GM21825 (cell line): ENCODE measurements around the gene RNU1-1.
"Not testable (repeated sequence)": the region's sequence is repeated elsewhere in the genome, so short reads cannot be mapped to it uniquely, and the experiment has no call there.

Experiments used
- ATAC-seq: cut with Tn5 transposase; IDR thresholded peaks from one replicate; pipeline ENCODE4 v1.9.1; 2021; ENCODE audit warnings: mild to moderate bottlenecking, moderate library complexity; ENCODE audit not compliant: unreplicated experiment

The RNU1-1 gene

DNA sequence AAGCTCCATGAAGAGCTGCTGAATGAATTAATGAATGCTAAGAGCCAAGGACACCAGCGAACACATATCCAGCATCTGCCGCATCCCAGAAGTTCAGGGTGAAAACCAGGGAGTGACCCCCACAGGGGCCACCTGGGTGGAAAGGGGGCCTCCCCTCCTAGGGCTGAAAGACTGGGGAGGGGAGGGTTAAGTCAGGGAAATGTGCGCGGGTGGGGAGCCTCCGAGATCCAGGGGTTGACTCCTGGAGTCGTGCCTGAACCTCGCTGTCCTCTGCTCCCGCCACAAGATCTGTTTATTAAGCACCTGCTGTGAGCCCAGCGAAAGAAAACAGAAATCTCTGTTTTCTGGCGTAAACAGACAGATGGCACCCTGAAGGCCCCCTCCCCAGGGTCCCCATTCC is 16.0 kb downstream of the RNU1-1 start:
- ATAC-seq = not testable (repeated sequence)

DNA sequence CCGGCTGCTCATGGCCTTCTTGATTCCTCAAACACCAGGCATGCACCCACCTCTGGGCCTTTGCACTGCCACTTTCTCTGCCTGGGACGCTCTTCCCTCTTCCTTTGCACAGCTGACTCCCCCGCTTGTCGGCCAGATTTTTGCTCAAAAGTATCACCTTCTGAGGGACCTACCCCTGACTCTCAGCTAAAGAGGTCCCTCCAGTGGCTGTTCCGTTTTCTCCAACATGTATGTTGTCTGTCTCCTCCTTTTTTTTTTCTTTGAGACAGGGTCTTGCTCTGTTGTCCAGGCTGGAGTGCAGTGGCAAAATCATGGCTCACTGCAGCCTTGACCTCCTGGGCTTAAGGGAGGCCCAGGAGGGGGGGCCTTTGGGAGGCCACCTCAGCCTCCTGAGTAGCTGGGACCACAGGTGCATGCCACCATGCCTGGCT is 16.6 kb downstream of the RNU1-1 start:
- not testable (repeated sequence) for ATAC-seq

DNA sequence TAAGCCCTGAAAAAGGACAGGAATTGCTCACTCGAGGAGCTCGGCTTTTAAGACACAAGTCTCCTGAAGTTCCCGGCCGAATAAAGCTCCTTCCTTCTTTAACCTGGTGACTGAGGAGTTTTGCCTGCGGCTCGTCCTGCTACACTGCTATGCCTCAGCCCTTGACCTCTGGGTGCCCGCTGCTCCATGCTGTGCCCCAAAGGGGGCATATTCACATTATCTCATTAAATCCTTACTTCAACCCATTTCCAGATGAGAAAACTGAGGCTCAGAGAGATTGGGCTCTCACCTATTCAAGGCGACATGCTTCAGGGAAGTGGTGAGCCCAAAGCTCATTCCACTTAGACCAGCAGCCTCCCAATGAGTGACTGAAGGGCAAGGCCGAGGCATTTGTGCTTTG is 20.4 kb downstream of the RNU1-1 start:
- not testable (repeated sequence) for ATAC-seq

DNA sequence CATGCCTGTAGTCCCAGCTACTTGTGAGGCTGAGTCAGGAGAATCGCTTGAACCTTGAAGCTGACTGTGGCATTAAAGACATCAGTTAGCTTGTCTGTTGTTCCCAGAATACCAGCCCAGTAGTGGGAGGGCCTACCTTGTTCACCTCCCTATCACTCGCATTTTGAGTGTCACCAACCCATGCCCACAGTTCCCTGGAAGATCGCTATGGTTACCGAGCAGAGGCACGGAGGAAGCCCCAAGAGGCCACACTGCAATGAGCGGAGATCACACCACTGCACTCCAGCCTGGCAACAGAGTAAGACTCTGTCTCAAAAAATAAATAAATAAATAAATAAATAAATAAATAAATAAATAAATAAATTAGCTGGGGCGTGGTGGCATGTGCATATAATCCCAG is 21.1 kb downstream of the RNU1-1 start:
- not testable (repeated sequence) for ATAC-seq

DNA sequence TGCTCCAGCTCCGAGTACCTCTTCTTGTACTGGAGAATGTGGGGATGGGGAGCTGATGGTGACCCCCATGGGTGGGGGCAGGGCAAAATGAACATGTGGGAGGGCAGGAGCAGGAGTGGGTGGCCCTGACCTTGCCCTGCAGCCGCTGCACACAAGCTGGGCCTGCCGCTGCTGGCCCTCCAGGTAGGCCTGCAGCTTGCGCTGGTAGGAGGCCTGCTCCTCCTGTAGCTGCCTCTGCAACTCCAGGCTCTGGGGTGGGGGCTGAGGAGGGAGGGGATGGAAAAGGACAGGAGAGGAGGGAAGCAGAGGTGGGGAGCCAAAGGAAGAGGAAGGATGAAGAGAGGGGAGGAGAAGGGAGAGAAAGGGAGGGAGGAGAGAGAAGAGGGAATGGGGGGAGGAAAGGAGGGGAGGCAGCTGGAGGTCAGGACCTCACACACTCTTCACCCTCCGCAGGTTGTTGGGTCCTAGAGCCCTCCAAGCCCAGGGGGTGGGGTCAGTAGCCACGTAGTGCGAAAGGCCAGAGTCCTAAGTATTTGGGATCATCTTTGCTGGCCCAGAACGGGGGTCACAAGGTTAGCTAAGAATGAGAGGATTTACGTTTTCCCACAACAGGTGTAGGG is 22.9 kb downstream of the RNU1-1 start:
- ATAC-seq = no peak

DNA sequence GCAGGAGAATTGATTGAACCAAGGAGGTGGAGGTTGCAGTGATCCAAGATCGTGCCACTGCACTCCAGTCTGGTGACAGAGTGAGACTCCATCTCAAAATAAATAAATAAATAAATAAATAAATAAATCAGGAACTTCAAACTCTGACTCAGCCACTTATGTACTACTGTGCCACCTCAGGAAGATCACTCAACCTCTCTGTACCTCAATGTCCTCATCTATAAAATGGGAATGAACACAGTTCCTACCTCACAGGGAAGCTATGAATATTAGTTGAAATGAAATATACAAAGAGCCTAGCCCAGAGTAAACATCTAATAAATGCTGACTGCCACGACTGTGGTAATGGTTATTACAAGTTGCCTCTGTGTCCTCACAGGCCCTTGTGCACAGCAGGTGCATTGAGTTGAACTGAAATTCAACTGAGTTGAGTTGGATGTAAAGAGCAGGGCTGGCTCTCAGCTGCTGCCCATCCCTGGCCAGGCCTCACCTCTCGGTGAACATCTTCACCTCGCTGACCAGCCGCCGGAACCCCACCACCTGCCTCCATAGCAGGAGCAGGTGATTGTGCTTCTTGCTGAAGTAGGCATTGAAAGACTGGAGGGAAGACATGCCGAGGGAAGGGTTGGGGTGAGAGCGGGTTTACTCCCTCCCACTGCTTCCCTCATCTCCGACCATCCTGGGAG is 24.7 kb downstream of the RNU1-1 start:
- not testable (repeated sequence) for ATAC-seq

DNA sequence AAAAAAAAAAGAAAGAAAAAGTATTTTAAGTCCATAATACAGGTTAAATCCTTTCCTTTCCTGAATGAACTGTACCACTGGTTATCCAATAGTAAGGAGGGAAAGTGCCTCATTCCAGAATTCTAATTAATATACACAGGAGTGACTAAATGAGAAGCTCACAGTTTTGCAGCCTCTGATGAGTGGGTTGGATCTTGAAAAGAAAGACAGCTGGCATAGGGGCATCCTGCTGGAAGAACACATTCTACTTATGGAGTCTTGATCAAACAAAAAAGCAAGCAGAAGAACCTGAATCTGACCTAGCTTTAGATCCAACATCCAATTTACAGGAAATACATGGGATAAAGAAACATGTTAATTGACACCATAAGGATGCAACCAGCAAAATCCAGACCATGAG is 27.1 kb downstream of the RNU1-1 start:
- ATAC-seq = not testable (repeated sequence)

DNA sequence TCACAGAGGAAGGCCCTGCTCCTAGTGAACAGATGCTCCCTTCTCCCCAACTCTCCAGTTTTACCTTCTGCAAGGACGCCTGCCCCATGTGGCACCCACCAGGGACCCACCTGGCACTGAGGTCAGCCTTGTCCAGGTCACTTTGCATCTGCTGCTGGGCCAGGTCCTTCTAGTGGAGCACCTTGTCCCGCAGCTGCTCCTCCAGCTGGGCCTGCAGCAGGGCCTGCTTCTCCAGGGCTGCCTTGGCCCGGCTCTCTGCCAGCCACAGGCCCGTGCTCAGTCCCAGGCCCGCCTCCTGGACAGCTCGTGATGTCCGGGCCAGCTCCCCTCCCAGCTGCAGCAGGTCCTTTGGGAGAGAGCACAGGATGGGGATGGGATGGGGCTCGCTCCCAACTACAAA is 27.8 kb downstream of the RNU1-1 start:
- ATAC-seq = not testable (repeated sequence)

DNA sequence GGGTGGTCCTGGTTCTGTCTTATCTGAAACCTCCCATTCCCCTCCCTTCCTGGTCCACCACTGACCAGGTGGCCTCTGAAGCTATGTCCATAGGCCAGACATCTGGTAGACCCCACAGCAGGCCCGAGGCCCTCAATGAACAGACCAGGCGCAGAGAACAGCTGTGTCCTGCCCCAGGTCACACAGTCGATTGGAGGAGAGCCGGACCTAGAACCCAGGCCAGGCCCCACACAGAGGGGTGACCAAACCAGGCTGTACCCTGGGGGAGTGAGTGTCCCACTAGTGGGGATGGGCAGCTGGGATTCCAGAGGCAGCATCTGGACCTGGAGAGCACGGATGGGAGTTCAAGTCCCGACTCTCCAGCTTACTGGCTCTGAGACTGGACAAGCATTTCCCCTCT is 29.2 kb downstream of the RNU1-1 start:
- no peak for ATAC-seq

DNA sequence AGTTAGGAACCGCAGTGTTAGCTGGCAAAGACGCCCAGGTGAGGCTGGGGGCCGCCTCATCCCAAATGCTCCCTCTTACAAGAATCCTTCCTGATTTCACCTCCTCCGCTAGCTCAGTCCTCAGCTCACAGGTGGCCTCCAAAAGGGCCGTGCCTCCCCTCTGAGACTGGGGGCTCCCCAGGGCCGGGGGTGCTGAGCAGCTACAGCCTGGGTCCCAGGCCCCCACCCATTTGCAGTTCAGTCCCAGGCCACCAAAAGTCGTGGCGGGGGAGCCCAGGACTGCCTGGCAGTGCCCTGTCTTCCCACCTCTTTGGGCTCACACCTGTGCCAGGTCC is 29.6 kb downstream of the RNU1-1 start:
- ATAC-seq = no peak

DNA sequence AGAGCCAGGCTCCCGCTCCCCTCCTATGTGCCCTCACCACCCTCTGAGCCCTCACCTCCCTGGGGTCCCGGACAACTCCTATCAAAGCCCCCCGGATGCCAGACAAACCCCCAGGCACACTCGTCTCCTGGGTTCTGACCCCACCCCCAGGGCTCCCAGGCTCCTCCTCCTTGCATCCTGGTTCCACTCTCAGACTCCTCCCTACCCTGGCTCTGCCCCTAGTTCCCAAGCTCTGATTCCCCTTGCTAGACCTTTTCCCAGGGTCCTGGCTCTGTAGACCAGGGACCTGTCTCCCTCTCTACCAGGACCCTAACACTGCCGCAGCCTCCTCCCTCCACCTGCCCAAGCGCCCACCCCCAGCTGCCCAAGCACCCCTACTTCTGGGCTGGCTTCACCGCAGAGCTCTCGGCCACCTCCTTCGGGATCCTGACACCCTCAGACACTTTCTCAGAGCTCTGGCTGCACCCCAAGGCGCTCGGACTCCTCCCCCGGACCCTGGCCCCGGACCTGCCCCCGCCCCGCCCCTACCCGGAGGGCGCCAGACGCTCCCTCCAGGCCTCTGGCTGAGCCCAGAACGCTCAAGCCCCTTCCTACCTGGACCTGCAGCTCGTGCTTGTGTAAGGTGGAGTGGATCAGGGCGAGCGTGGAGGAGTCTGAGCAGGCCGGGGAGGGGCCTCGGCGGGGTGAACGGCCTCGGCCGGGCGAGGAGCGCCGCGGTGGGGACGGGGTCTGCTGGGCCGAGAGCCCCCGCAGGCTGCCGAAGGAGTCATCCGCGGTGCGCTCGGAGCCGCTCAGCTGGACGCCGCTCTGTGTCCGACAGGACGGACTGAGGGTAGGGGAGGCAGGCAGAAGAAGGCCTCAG is 30.2 kb downstream of the RNU1-1 start:
- ATAC-seq = not testable (repeated sequence)

DNA sequence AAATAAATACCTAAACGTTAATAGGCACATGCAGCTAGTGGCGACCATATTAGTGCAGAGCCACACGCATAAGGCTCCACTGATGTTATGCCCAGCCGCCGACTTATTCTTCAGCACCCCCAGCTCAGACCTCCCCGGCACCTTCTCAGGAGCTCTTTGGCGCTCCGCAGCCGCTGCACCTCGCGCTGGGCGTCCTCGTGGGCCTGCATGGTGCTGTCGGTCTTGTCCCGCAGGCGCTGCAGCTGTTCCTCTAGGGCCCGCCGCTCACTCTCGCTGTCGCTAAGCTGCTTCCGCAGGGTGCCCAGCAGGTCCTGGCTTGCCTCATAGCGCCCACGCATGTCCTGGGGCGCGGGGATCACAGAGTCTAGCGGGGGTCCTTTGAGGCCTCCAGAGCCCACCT is 30.9 kb downstream of the RNU1-1 start:
- not testable (repeated sequence) for ATAC-seq

DNA sequence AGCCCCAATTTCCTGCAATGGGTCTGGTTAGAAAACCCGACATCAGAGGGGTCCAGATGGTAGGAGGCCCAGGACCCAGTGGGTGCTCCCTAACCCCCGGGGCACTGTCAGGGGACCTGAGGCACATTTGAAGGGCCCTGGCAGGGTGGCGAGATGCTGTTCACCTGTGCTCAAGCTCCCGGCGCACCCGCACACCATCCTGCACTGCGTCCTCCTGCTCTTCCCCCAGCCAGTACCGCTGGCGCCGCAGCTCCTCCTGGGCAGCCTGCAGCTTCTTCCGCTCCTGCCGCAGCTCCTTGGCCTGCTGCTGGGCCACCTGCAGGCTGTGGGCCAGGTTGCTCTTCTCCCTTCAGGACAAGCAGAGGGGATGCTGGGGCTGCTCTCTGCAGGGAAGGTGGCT is 36.0 kb downstream of the RNU1-1 start:
- no peak for ATAC-seq

DNA sequence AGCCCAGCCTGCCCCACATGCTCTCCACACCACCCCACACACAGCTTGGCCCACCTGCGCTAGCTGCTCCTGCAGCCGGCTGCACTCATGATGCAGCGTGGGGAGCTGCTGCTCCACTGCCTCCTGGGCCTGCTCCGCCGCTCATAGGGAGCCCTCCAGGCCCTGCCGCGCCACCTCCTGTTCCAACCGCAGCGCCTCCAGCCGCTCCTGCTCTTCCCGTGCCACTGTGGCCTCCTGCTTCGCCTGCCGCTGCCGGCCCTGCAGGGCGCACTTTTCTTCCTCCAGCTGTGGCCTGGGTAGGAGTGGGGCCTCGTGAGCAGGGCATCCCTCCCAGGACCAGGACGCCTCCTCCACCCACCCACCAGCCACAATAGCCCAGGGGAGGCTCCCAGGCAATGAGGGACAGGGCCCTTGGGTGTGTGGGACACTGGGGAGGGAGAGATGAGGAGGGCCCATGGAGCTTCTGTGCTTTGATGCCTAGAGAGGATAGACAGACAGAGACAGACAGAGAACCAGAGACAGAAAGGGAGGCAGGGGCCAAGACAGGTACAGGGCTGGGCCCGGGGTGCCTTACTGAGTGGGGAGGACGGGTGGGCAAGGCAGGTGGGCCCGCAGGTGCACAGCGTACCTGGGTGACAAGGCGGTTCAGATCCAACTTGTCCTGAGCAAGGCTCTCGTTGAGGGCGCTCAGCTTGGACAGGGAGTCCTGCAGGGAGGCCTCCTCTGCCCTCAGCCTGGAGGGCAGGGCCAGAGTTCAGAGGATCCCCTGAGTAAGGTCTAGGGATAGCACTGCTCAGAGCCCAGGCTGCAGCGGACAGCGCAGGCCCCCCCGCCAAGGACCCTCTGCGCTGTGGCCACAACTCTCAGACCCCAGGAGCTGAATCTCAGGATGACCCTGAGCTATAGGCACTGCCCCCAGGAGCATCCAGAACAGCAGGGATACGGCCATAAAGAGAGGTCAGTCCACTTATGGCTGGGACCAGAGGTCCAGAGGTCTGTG is 38.0 kb downstream of the RNU1-1 start:
- not testable (repeated sequence) for ATAC-seq

DNA sequence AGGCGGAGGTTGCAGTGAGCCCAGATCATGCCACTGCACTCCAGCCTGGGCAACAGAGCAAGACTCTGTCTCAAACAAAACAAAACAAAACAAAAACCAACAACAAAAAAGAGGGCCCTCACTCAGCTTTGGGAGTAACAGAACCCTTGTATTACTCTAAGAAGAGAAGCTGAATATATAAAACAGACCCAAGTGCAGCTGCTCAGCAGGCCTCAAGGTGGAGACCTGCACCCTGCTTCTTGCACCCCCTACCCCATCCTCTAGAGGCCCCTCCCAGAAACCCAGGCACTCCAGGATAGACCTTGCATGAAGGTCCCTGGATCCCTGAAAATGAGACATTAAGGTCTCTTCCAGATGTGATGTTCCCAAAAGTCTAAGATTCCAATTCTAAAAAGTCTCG is 39.2 kb downstream of the RNU1-1 start:
- not testable (repeated sequence) for ATAC-seq

DNA sequence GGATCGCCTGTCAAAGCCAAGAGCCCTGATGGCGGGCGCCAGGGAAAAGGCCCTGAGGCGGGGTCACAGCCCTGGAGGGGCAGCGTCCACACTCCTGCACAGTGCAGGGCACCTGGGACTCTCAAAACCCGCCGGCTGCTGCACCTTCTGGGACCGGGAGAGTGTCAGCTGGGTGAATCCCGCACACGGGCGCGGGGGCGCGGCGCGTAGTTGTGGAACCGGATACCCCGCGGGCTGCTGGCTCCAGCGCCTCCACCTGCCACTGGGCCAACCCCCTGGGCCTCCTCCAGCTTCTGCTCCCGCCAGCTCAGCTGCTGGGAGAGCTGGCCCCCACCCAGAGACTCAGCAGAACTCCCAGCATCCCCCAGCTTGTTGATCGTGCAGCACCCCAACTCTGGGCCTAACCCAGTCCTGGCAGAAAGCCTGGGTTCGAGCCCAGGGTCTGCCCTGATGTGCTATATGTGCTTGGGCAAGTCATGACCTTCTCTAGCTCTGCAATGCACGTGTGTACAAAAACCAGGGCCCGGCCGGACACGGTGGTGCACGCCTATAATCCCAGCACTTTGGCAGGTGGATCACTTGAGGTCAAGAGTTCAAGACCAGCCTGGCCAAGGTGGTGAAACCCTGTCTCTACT is 39.8 kb downstream of the RNU1-1 start:
- ATAC-seq = no peak

DNA sequence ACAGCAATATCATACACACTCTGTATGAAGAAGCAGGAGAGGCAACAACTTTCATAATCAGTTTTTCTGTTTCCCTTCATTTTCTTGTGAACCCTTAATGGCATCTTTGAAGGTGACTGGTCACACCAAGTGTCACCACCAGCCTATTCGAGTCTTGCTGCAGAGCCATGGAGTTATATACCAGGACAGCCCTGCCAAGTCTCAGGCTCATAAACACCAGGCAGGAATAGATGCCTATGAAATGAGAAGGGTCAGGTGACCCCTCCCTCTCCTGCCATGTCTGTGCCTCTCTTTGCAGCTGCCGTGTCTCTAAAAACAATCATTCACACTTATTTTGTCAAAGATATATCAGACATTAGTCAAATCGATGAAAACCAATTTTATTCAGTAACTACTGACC is 45.5 kb downstream of the RNU1-1 start:
- no peak for ATAC-seq

DNA sequence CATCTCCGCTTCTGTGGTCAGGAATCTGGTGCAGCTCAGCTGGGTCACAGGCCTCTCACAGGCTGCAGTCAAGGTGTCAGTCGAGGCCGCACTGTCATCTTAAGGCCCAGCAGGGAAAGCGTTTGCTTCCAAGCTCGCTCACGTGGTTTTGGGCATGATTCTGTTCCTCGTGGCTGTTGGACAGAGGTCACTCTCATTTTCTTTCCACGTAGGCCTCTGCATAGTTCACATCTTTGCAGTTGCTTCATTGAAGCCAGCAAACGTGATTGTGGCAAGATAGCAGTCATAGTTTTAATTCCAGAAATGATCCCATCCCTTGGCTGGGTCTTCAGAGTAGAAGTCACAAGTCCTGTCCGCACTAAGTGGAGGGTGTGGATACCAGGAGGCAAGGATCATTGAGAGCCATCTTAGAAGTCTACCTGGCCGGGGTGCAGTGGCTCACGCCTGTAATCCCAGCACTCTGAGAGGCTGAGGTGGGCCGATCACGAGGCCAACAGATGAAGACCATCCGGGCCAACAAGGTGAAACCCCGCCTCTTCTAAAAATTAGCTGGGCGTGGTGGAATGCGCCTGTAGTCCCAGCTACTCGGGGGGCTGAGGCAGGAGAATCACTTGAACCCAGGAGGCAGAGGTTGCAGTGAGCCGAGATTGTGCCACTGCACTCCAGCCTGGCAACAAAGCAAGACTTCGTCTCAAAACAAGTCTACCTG is 49.0 kb downstream of the RNU1-1 start:
- no peak for ATAC-seq
